HG03520 (cell line): ENCODE data around the gene EOMES.
A peak's percentile ranks its signal among the peaks of the same experiment; 100 is the strongest.

Experiments used
- ATAC-seq: cut with Tn5 transposase; IDR thresholded peaks from one replicate; pipeline ENCODE4 v1.9.1; 2021; ENCODE audit warnings: mild to moderate bottlenecking, moderate library complexity; ENCODE audit not compliant: unreplicated experiment

Gene EOMES

GRCh38 chr3:27681249-27681748 is 40.8 kb downstream of the EOMES start:
- ATAC-seq, result peak; percentile 75

GRCh38 chr3:27680517-27681246 is 41.4 kb downstream of the EOMES start:
- peak; percentile 9 for ATAC-seq

GRCh38 chr3:27679691-27680090 is 42.4 kb downstream of the EOMES start:
- no peak for ATAC-seq

GRCh38 chr3:27678234-27678633 is 43.9 kb downstream of the EOMES start:
- ATAC-seq, result no peak

GRCh38 chr3:27677565-27677964 is 44.6 kb downstream of the EOMES start:
- ATAC-seq, result no peak

GRCh38 chr3:27675287-27675686 is 46.8 kb downstream of the EOMES start:
- ATAC-seq, result no peak

- ATAC-seq, result no peak
These were observed 48.4 kb downstream of the EOMES start for GRCh38 chr3:27673701-27674100.

- no peak for ATAC-seq
These were observed 51.0 kb downstream of the EOMES start for GRCh38 chr3:27671101-27671500.

GRCh38 chr3:27670619-27671018 is 51.5 kb downstream of the EOMES start:
- no peak for ATAC-seq

GRCh38 chr3:27669591-27669990 is 52.5 kb downstream of the EOMES start:
- no peak for ATAC-seq

GRCh38 chr3:27667751-27668150 is 54.4 kb downstream of the EOMES start:
- no peak for ATAC-seq

GRCh38 chr3:27666708-27667107 is 55.4 kb downstream of the EOMES start:
- ATAC-seq, result peak; percentile 34

- peak; percentile 46 for ATAC-seq
These were observed 55.9 kb downstream of the EOMES start for GRCh38 chr3:27666272-27666671.
